ENCODE measurements around the gene TRIM40. TPM values are rescaled to one million over a fixed set of nuclear protein-coding genes. Genes with fewer than 3 reads are reported as not detected.

TRIM40 gene
- not detected for total RNA-seq

GRCh38 chr6:30135757-30136156 lies at the start of gene TRIM40:
Gene TRIM40 (plus strand): TSS chr6:30136140. CDS start chr6:30137037, 897 bp downstream.
- no peak for DNase-seq (ENCODE audit: low spot score)
- H3K36me3 ChIP-seq, result no peaks in the 10 kb centered on the region
- whole genome bisulfite sequencing, result 80% methylated on average over 4 of the region's 4 CpGs
- H3K27ac ChIP-seq, result no peak within 1 kb of the TSS
- H3K9me3 ChIP-seq, result no peaks in the 10 kb centered on the region
- intact Hi-C loops (cut with DNase I), result no loop called here
- H3K4me1 ChIP-seq (replicated peaks), result no peaks in the 10 kb centered on the region
- no peak within 1 kb of the TSS for H3K4me3 ChIP-seq
- TF ChIP-seq POLR2A (IDR thresholded peaks at IDR 0.05) (no peak), CTCF (IDR thresholded peaks at IDR 0.05) (no peak), POLR2AphosphoS5 (IDR thresholded peaks at IDR 0.05) (no peak)
- no peaks in the 10 kb centered on the region for H3K27me3 ChIP-seq (replicated peaks; ENCODE audit: insufficient read depth)

GRCh38 chr6:30087876-30088275 lies 48.1 kb upstream of the TRIM40 start:
- intact Hi-C loops (cut with DNase I), result no loop called here
- TF ChIP-seq POLR2A (IDR thresholded peaks at IDR 0.05) (no peak), CTCF (IDR thresholded peaks at IDR 0.05) (no peak), POLR2AphosphoS5 (IDR thresholded peaks at IDR 0.05) (no peak)
- Histone ChIP-seq H3K4me1 (replicated peaks) (no peaks in the 10 kb centered on the region), H3K4me3 (no peak overlapping the region), H3K27me3 (replicated peaks; ENCODE audit: insufficient read depth) (no peaks in the 10 kb centered on the region), H3K27ac (no peak overlapping the region), H3K36me3 (no peaks in the 10 kb centered on the region), H3K9me3 (no peaks in the 10 kb centered on the region)
- 81% methylated on average over 5 of the region's 5 CpGs for WGBS
- no peak for DNase-seq (ENCODE audit: low spot score)

- Histone ChIP-seq H3K27ac (no peak overlapping the region), H3K4me1 (replicated peaks) (peaks cover 3% of the 10 kb centered on the region), H3K36me3 (no peaks in the 10 kb centered on the region), H3K9me3 (no peaks in the 10 kb centered on the region), H3K4me3 (no peak overlapping the region), H3K27me3 (replicated peaks; ENCODE audit: insufficient read depth) (no peaks in the 10 kb centered on the region)
- no peak for DNase-seq (ENCODE audit: low spot score)
- TF ChIP-seq POLR2A (IDR thresholded peaks at IDR 0.05) (no peak), POLR2AphosphoS5 (IDR thresholded peaks at IDR 0.05) (no peak), CTCF (IDR thresholded peaks at IDR 0.05) (no peak)
- WGBS, result 62% methylated on average over 11 of the region's 11 CpGs
- intact Hi-C loops (cut with DNase I), result no loop called here
Measured at GRCh38 chr6:30091577-30092381, 44.2 kb upstream of the TRIM40 start.

GRCh38 chr6:30092852-30093543 lies 42.9 kb upstream of the TRIM40 start:
- H3K36me3 ChIP-seq, result no peaks in the 10 kb centered on the region
- 89% methylated on average over 5 of the region's 6 CpGs for WGBS
- TF ChIP-seq POLR2A (IDR thresholded peaks at IDR 0.05) (no peak), POLR2AphosphoS5 (IDR thresholded peaks at IDR 0.05) (no peak)
- no peak overlapping the region for H3K27ac ChIP-seq
- DNase-seq (ENCODE audit: low spot score), result no peak
- H3K4me3 ChIP-seq, result no peak overlapping the region
- peaks cover 3% of the 10 kb centered on the region for H3K4me1 ChIP-seq (replicated peaks)
- no peaks in the 10 kb centered on the region for H3K27me3 ChIP-seq (replicated peaks; ENCODE audit: insufficient read depth)
- no peaks in the 10 kb centered on the region for H3K9me3 ChIP-seq
- intact Hi-C loops (cut with DNase I), result no loop called here

- TF ChIP-seq POLR2AphosphoS5 (IDR thresholded peaks at IDR 0.05) (no peak), CTCF (IDR thresholded peaks at IDR 0.05) (no peak), POLR2A (IDR thresholded peaks at IDR 0.05) (no peak)
- Histone ChIP-seq H3K4me3 (no peak overlapping the region), H3K4me1 (replicated peaks) (peaks cover 3% of the 10 kb centered on the region), H3K36me3 (no peaks in the 10 kb centered on the region), H3K9me3 (no peaks in the 10 kb centered on the region), H3K27me3 (replicated peaks; ENCODE audit: insufficient read depth) (no peaks in the 10 kb centered on the region), H3K27ac (no peak overlapping the region)
- no peak for DNase-seq (ENCODE audit: low spot score)
- intact Hi-C loops (cut with DNase I), result no loop called here
- 70% methylated on average over 4 of the region's 5 CpGs for WGBS
Measured at GRCh38 chr6:30093951-30094661, 41.8 kb upstream of the TRIM40 start.
